GM23338 (cell line): ENCODE measurements around the gene FOXJ3.

Experiments used
- CREB1 ChIP-seq: fragments of 250-450 bp; sonication (Bioruptor Pico); IDR thresholded peaks from 2 replicates; pipeline ENCODE4 v1.5.0; 2020; ENCODE audit warnings: low read depth, mild to moderate bottlenecking, moderate library complexity
- CTCF ChIP-seq, 2 experiments: fragments of 200-600 bp in 1 of 2; sonication (generic) in 1 of 2; conservative IDR thresholded peaks; 2 replicates each; pipeline versions ENCODE4 v1.5.1 to v1.6.1; 2016 to 2017; ENCODE audit warnings: antibody characterized with exemption in 2 of 2, low read depth in 2 of 2, mild to moderate bottlenecking in 2 of 2, moderate library complexity in 1 of 2
- EZH2 ChIP-seq: fragments of 200-600 bp; sonication (generic); IDR thresholded peaks from one replicate; pipeline ENCODE4 v1.8.0; 2017; ENCODE audit warnings: antibody characterized with exemption, mild to moderate bottlenecking, low read depth; ENCODE audit not compliant: unreplicated experiment
- POLR2AphosphoS5 ChIP-seq: IDR thresholded peaks from 2 replicates; pipeline ENCODE4 v1.6.1; 2016; ENCODE audit warnings: antibody characterized with exemption, low read depth

DNA sequence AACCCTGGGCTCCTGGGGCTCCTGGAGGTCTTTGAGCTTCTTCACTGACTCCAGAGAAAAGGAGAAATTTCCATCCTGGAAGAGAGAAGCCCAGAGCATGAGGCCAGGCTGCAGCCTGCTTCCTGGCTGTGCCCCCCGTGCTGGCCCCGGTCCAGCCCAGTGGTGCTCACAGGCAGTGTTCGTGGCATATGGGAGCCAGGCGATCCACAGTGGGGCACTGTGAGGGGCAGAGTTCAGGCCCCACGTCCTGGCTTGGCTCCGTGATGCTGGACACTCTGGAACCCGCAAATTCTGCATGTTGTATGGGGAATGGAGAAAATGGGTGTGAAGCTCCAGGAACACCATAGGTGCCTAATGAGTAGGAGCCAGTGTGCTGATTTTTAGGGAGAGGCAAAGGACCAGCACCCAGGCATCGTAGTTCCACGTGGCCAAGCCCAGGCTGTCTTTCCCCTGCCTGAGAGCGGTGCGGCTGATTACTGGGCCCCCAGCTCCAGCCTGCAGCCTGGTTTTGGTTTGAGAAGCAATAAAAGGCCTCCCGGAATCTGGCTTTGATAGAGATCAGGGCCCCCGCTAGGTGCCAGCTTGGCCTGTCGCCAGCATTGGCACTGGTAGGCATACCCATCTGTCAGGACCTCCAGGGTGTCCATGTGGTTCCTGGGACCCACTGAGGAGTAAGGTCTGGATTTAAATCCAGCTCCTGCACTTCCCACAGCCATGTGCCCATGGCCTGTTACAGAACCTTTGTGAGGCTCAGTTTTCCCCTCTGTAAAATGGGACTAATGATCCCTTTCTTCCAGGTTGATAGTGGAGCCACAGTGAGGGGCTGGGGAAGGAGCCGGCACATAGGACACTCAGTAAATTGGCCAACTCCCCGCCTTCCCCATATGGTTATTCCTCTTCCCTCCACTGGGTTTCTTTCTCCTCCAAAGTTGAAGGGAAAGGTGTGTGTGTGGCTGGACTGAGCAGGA lies 171.2 kb downstream of the FOXJ3 start:
- TF ChIP-seq CTCF (conservative IDR thresholded peaks at IDR 0.05; ENCODE audit: low read depth in 2 of 2) (no peak), POLR2AphosphoS5 (no peak), EZH2 (no peak), CREB1 (CRISPR knock-in tag) (no peak)
